Choroid plexus epithelial cell (primary cell): ENCODE measurements around the gene ARRB1.
A peak's percentile ranks its signal among the peaks of the same experiment; 100 is the strongest.

ENCODE experiments used
- DNase-seq: peaks from one replicate; pipeline ENCODE4 v3.0.0-alpha.2; 2010; ENCODE audit warnings: low read depth
- H3K4me3 ChIP-seq: 2 replicates; pipeline ENCODE4 v1.5.1; 2011; ENCODE audit warnings: low read depth, mild to moderate bottlenecking, control low read depth, low read length, moderate library complexity
- CTCF ChIP-seq: conservative IDR thresholded peaks from 2 replicates; pipeline ENCODE4 v1.5.1; 2011; ENCODE audit warnings: low read depth, mild to moderate bottlenecking, control low read depth, inconsistent platforms, low read length, moderate library complexity

The ARRB1 gene

DNA sequence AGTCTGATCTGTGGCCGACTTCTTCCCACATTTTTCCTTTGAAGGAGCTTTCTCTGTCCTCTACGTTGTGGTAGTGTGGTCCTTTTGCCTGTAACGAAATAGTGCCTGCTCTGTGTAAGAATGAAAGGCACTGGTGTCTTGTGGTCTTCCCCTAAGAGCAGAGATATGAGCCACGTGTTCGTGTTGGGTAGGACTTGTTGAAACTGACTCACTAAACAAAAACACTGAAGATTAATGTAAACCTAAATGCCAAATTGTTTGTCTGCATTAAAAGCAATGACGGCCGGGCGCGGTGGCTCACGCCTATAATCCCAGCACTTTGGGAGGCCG lies 37.8 kb upstream of the ARRB1 start:
- DNase-seq: no peak
- TF ChIP-seq CTCF: no peak
- no peak overlapping the region for H3K4me3 ChIP-seq

DNA sequence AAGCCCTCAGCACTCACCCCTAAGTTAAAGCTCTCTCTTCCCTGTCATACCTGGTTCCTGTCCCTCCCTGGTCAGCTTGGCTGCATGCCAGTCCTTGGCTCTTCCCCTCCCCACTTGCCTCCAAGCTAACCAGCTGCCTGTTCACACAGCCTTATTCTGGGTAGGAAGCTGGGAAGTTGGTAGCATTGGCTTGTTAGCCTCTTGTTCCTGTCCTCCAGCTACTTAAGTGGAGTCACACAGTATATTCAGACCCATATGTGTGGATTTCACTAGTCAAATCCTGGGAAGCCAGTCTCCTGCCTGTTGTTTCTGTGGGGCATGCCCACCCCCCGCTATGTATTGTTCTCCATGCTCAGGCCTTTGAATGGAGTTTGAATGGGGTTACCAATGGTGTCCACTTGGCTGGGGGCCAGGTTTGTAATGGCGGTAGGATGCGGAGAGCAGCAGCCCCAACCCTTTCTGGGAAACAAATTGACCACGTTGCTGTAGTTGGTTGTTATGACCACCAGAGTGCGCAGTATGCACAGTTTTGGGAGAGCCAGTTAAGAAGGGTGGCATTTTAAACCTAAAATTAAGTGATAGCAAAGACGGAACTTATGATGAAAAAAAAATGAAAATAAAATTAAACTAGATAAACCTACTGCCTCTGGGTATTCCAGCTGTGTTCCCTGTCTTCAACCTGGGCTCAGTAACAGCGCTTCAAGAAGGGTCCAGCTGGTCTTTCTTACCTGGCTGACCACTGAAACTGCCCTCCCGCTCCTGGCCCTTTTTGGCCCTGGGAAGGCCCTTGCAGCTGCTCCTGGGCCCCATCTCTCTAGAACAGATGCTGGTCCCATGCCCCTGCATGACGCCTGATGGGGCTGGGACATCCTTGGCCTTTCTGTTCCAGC lies 37.2 kb upstream of the ARRB1 start:
- peak; percentile 85 for TF ChIP-seq CTCF
- DNase-seq: peak; percentile 86
- H3K4me3 ChIP-seq: no peak overlapping the region

GRCh38 chr11:75387736-75388294 lies 36.4 kb upstream of the ARRB1 start:
- DNase-seq: no peak
- TF ChIP-seq CTCF: no peak
- H3K4me3 ChIP-seq: no peak overlapping the region

DNA sequence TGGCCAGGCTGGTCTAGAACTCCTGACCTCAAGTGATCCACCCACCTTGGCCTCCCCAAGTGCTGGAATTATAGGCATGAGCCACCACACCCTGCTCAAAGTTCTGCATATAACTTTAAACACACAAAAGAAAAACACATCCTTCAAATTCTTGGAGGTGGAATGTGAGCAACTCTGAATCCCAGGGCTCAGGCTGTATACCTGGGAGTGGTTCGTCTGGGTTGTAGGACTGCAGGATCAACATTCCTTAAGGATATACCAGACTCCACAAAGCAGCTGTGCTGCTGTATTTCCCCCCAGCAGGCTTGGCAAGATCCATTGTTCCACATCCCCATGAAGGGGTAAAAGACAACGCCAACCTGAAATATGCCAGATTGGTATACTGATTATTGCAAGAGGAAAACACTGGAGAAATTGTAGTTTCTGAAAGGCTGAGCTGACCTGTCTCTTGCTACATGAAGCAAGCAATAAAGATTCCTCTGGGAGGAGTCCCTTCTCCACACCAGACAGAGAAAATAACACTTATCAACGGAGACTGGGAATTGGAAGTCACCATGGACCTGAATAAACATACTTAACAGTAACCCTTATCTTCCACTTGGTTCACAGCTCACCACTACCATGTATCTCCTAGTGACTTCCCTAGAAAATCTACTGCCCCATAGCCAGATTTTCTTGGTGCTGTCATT lies 35.6 kb upstream of the ARRB1 start:
- no peak for DNase-seq
- no peak overlapping the region for H3K4me3 ChIP-seq
- no peak for TF ChIP-seq CTCF

DNA sequence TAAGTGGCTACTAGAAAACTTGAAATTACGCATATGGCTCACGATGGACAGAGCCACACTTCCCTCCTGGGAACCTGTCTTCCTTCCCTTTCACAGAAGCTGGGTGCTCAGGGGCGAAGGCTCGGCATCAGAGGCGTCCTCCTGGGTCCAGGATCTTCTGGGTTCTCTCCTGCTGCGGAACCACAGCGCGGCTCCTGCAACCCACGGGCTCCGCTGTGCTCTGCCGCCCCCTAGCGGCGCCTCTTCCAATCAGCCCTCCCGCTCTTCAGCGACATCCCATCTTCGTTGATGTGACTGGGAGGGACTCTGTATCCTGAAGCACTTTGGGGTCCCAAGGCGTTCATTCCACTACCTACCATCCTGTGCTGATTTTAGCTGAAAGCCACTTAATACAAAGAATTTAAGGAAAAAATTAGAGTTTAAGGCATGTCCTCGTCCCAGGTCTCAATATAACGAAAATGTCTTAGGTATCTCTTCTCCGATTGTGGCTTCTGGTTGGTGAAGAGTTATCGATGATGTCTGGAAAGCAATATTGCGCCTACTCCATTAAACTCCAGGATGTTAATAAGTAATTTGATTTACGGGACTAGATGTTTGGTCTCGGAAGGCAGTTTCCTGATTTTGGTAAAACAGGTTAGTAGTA lies 33.1 kb upstream of the ARRB1 start:
- TF ChIP-seq CTCF: peak; percentile 99
- peak; percentile 70 for DNase-seq
- H3K4me3 ChIP-seq: no peak overlapping the region

DNA sequence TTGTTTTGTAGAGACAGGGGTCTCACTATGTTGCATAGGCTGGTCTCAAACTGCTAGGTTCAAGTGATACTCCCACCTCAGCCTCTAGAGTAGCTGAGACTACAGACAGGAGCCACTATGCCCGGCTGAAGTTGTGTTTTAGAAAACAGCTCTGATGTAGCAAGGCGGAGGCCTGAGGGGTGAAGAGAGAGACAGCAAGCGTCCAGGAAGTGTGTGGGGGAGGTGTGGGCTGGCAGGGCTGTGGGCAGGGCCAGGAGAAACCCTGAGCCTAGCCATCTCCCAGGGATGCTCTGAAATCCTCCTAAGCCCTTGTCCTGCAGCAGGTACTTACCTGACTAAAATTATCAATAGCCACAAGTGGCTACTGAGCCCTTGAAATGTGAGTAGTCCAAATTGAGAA lies 31.8 kb upstream of the ARRB1 start:
- DNase-seq: no peak
- TF ChIP-seq CTCF: no peak
- no peak overlapping the region for H3K4me3 ChIP-seq
